Kidney (tissue), 14 donors: ENCODE data around the gene CSNK1D. TPM values are rescaled to one million over a fixed set of nuclear protein-coding genes. Genes with fewer than 3 reads are reported as not detected.

Experiments used
- DNase-seq, 5 donors: peaks; one replicate each; pipeline ENCODE4 v3.0.0-alpha.2; 2013 to 2020
- FAIRE-seq: peaks from 2 replicates; lab custom pipeline; 2012; peaks lifted over from hg19 to GRCh38; lab: Jason Lieb, UNC
- H3K27ac ChIP-seq, 2 donors: one replicate each; pipeline ENCODE4 v1.7.0; 2013; ENCODE audit warnings: low read depth in 2 of 2, low read length in 2 of 2, inconsistent platforms in 1 of 2
- H3K27me3 ChIP-seq: one replicate; pipeline ENCODE4 v1.7.1; 2013; ENCODE audit warnings: low read length, inconsistent platforms; ENCODE audit not compliant: control insufficient read depth, insufficient read depth
- H3K36me3 ChIP-seq, 3 donors: one replicate each; pipeline versions ENCODE4 v1.7.0 to v1.7.1; 2013; ENCODE audit warnings: low read length in 3 of 3, control low read depth in 1 of 3, inconsistent platforms in 1 of 3; ENCODE audit not compliant: insufficient read depth in 3 of 3, control insufficient read depth in 2 of 3
- H3K4me1 ChIP-seq, 3 donors: one replicate each; pipeline versions ENCODE4 v1.7.0 to v1.7.1; 2013; ENCODE audit warnings: low read length in 3 of 3, inconsistent platforms in 1 of 3, low read depth in 1 of 3; ENCODE audit not compliant: control insufficient read depth in 2 of 3, insufficient read depth in 2 of 3
- H3K4me3 ChIP-seq, 3 donors: one replicate each; pipeline versions ENCODE4 v1.7.0 to v1.8.1; 2013; ENCODE audit warnings: low read length in 3 of 3, control low read depth in 1 of 3, inconsistent platforms in 1 of 3
- H3K9ac ChIP-seq, 3 donors: one replicate each; pipeline versions ENCODE4 v1.7.0 to v1.7.1; 2013; ENCODE audit warnings: low read length in 3 of 3, control low read depth in 1 of 3, inconsistent platforms in 1 of 3
- H3K9me3 ChIP-seq, 3 donors: one replicate each; pipeline versions ENCODE4 v1.7.0 to v1.7.1; 2013; ENCODE audit warnings: low read length in 3 of 3, control low read depth in 1 of 3, inconsistent platforms in 1 of 3; ENCODE audit not compliant: control insufficient read depth in 2 of 3, insufficient read depth in 1 of 3
- intact Hi-C: fragments of 100-400 bp; cut with DNase I; formaldehyde crosslinking; loops from one replicate; pipeline ENCODE4 v1.11.1; 2022
- polyA plus RNA-seq: library from polyadenylated mRNA; stranded (reverse); fragments of 350-450 nt; fragmentation: Illumina TruSeq; extraction: RNeasy Lipid Tissue Mini Kit (QIAGEN cat#74804); gene quantifications from one replicate; pipeline ENCODE4 v1.2.3, GENCODE V29; 2014; ENCODE audit warnings: low read depth, low replicate concordance; ENCODE audit not compliant: insufficient read depth
- total RNA-seq: library from RNA; stranded (reverse); fragmentation: NEBNext Ultra II Directional; extraction: Animal tissue kit (Norgen Biotek cat#: 25700); gene quantifications from one replicate; pipeline ENCODE4 v1.2.1, GENCODE V29; 2021
- TF ChIP-seq, protein P1 (sequence below): IDR thresholded peaks from 3 replicates; pipeline ENCODE4 v1.5.1; 2012; ENCODE audit warnings: mild to moderate bottlenecking, moderate library complexity, borderline replicate concordance; ENCODE audit not compliant: insufficient read depth; ENCODE audit errors: extremely low read depth
- donor health status: control.
- donor health status: control.
- donor health status: control.
- donor health status: control.
- donor health status: control.
- donor health status: DM: yes; HTN: yes; CAD: no.
- donor health status: Normal renal cell carcinoma (clear cell type).

CSNK1D gene
- total and polyA plus RNA-seq, 2 donors from 2014 or later = 69.7 to 160 TPM

DNA sequence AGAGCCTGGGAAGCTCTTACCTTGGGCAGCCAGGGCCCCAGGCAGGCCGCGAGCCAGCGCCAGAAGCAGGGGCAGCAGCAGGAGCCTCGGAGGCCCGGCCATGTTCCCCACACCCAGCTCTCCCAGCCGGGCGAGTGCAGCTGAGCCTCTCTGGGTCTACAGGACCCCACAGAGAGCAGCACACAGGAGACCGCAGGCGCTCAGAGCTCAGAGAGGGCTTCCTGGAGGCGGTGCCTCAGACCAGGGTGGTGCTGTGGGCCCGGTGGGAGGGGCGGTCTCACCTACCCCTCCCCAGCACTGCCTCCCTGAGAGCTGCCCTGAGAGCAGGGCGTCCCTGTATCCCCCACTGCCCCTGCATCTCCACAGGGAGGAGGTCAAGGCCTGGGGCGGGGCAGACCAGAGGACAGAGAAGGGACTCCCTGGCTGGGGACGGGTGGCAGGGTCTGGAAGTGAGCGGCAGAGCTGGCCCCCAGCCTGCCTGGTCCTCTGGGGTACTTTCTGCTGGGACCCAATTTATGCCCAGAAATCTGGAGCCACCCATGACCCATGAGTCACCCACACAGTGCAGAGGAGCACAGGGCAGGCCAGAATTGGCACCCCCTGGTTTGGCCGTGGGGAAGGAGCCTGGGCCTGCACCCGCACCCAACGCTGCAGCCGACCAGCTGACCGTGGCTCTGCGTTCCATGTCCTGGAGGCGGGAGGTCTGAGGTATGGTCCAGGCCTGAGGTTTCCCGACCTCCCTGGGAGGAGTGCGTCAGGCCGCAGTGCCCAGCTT lies 44.1 kb upstream of the CSNK1D start, which contains the start of gene CD7:
Gene CD7 (minus strand): TSS at position 215 of the 775 bp plus-strand sequence. CDS start 113 bp downstream, at position 102.
- no peak within 1 kb of the TSS for H3K9ac ChIP-seq
- TF ChIP-seq, protein P1, sequence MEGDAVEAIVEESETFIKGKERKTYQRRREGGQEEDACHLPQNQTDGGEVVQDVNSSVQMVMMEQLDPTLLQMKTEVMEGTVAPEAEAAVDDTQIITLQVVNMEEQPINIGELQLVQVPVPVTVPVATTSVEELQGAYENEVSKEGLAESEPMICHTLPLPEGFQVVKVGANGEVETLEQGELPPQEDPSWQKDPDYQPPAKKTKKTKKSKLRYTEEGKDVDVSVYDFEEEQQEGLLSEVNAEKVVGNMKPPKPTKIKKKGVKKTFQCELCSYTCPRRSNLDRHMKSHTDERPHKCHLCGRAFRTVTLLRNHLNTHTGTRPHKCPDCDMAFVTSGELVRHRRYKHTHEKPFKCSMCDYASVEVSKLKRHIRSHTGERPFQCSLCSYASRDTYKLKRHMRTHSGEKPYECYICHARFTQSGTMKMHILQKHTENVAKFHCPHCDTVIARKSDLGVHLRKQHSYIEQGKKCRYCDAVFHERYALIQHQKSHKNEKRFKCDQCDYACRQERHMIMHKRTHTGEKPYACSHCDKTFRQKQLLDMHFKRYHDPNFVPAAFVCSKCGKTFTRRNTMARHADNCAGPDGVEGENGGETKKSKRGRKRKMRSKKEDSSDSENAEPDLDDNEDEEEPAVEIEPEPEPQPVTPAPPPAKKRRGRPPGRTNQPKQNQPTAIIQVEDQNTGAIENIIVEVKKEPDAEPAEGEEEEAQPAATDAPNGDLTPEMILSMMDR = no peak
- no peak within 1 kb of the TSS for H3K4me3 ChIP-seq
- intact Hi-C loops = no loop called here
- H3K36me3 ChIP-seq = no peaks in the 10 kb centered on the region
- no peak within 1 kb of the TSS for H3K27ac ChIP-seq
- H3K4me1 ChIP-seq = no peaks in the 10 kb centered on the region
- FAIRE-seq (no peak), DNase-seq (peak in 1 of 5 donors; percentile 77)
- no peaks in the 10 kb centered on the region for H3K27me3 ChIP-seq
- no peaks in the 10 kb centered on the region for H3K9me3 ChIP-seq

DNA sequence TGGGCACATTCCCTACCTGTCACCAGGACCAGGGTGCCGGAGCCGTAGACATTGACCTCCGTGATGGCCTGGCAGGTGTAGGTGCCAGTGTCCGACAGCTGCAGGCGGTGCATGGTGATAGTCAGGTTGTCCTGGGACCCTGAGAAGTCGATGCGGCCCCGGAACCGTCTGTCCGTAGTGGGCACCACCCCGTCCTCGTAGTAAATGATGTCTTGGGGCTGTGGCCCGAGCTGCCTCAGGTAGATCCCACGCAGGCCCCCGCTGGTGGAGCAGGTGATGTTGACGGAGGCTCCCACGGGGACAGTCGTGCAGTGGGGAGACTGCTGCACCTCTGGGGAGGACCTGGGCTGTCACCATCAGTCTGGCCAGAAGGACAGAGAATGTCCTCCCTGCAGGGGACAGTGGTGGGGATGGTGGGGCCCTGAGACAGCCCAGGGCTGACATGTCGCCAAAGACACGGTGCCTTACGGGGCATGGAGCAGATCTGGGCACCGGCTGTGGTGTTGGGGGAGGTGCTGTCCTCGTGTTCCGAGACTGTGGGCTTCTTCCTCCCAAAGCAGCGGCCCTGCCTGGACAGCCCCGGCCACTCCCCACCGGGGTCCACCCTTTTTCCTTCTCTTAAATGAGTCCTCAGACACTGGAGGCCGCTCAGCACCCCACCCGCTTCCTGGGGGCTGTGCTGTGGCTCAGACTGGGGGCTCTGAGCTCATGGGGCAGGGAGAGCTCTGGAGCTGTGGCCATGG lies 43.3 kb upstream of the CSNK1D start:
- H3K4me1 ChIP-seq = no peaks in the 10 kb centered on the region
- H3K27me3 ChIP-seq = no peaks in the 10 kb centered on the region
- H3K27ac ChIP-seq = no peak overlapping the region
- intact Hi-C loops = no loop called here
- no peak overlapping the region for H3K9ac ChIP-seq
- H3K4me3 ChIP-seq = no peak overlapping the region
- FAIRE-seq (no peak), DNase-seq (peak in 1 of 5 donors; percentile 48)
- TF ChIP-seq, protein P1 = no peak
- H3K9me3 ChIP-seq = no peaks in the 10 kb centered on the region
- no peaks in the 10 kb centered on the region for H3K36me3 ChIP-seq

DNA sequence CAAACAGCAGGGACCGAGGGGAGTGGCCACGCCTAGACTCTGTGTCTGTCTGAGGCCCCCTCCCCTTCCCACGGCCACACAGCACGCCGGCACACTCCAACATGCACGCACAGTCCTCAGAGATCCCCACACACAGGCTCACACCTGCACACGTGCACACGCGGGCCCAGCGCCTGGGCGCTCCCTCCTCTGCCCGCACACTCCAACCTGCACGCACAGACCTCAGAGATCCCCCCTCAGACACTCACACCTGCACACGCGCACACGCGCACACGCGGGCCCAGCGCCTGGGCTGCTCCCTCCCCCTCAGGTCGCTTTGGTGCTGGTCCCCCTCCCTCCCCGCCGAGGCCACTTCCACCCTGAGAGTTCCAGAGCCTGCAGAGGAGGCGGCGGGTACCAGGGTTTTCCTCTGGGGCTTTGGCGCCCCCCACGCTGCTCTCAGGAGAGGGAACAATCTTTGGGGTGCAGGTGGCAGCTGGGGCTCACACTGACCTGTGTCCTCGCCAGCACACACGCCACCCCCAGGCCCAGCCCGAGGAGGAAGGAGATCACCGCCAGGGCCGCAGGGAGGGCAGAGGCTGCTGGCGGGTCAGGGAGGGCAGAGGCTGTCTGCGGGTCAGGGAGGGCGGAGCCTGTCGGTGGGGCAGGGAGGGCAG lies 42.3 kb upstream of the CSNK1D start:
- TF ChIP-seq, protein P1 = no peak
- no peaks in the 10 kb centered on the region for H3K9me3 ChIP-seq
- no peaks in the 10 kb centered on the region for H3K4me1 ChIP-seq
- no peak overlapping the region for H3K27ac ChIP-seq
- H3K4me3 ChIP-seq = no peak overlapping the region
- DNase-seq = peak in 2 of 5 donors; percentile 48 to 77
- intact Hi-C loops = no loop called here
- H3K27me3 ChIP-seq = no peaks in the 10 kb centered on the region
- H3K36me3 ChIP-seq = no peaks in the 10 kb centered on the region
- FAIRE-seq = no peak
- no peak overlapping the region for H3K9ac ChIP-seq
